HepG2 (cell line): ENCODE measurements around the gene VSIG2. TPM values are rescaled to one million over a fixed set of nuclear protein-coding genes. Genes with fewer than 3 reads are reported as not detected.

Experiments used
- DR1 ChIP-seq: sonication (generic); formaldehyde crosslinking; IDR thresholded peaks from 2 replicates; pipeline ENCODE4 v1.8.0; 2021; ENCODE audit warnings: mild to moderate bottlenecking, missing genetic modification reagents, inconsistent platforms
- ETV5 ChIP-seq: IDR thresholded peaks from 2 replicates; pipeline ENCODE4 v1.6.1; 2018; ENCODE audit warnings: missing biosample characterization, missing genetic modification reagents, inconsistent platforms, borderline replicate concordance
- HIVEP1 ChIP-seq: sonication (generic); formaldehyde crosslinking; IDR thresholded peaks from 2 replicates; pipeline ENCODE4 v1.4.0; 2020; ENCODE audit warnings: mild to moderate bottlenecking, missing genetic modification reagents
- NFYB ChIP-seq: sonication (generic); formaldehyde crosslinking; IDR thresholded peaks from 2 replicates; pipeline ENCODE4 v1.4.0; 2020; ENCODE audit warnings: missing genetic modification reagents
- SP1 ChIP-seq, 2 experiments: fragments of 450-650 bp in 1 of 2; sonication (generic) in 1 of 2; formaldehyde crosslinking in 1 of 2; IDR thresholded peaks; 2 replicates each; pipeline versions ENCODE4 v1.4.0 to v1.6.1; 2016 to 2020; ENCODE audit warnings: missing genetic modification reagents in 1 of 2
- STAG1 ChIP-seq: sonication (generic); formaldehyde crosslinking; IDR thresholded peaks from 2 replicates; pipeline ENCODE4 v1.4.0; 2020; ENCODE audit warnings: missing genetic modification reagents
- UBTF ChIP-seq: sonication (generic); formaldehyde crosslinking; IDR thresholded peaks from 2 replicates; pipeline ENCODE4 v1.4.0; 2020; ENCODE audit warnings: mild to moderate bottlenecking, missing genetic modification reagents
- ZGPAT ChIP-seq: IDR thresholded peaks from 2 replicates; pipeline ENCODE4 v1.6.1; 2016; ENCODE audit warnings: mild to moderate bottlenecking
- ZMAT3 ChIP-seq: sonication (generic); formaldehyde crosslinking; conservative IDR thresholded peaks from 2 replicates; pipeline ENCODE4 v1.7.0; 2021; ENCODE audit warnings: missing genetic modification reagents
- ZNF572 ChIP-seq: sonication (generic); formaldehyde crosslinking; IDR thresholded peaks from 2 replicates; pipeline ENCODE4 v1.5.1; 2020; ENCODE audit warnings: mild to moderate bottlenecking, missing genetic modification reagents
- polyA plus RNA-seq, 8 experiments: library from polyadenylated mRNA; depleted of rRNA in 3 of 8; stranded (reverse) in 7 of 8; unstranded in 1 of 8; fragments of >200 nt; fragmentation: Illumina TruSeq in 4 of 8; extraction: Trizol in 4 of 8; gene quantifications; 2 replicates each; pipeline versions ENCODE4 v1.2.1 to v1.2.3, GENCODE V29; 2011 to 2016; ENCODE audit warnings: low read depth in 4 of 8, missing spikeins in 1 of 8, mixed read lengths in 1 of 8; ENCODE audit not compliant: insufficient read depth in 1 of 8
- total RNA-seq, 5 experiments: library from RNA; depleted of rRNA; stranded (reverse); fragments of >200 nt; fragmentation: Illumina TruSeq; extraction: Trizol; gene quantifications; 2 replicates each; pipeline ENCODE4 v1.2.3, GENCODE V29; 2016; ENCODE audit warnings: low read depth in 1 of 5
- TF ChIP-seq, protein P1 (sequence below), 2 experiments: sonication (generic) in 1 of 2; formaldehyde crosslinking in 1 of 2; IDR thresholded peaks; 2 replicates each; pipeline versions ENCODE4 v1.4.0 to v1.6.1; 2018 to 2020; ENCODE audit warnings: missing genetic modification reagents in 2 of 2, borderline replicate concordance in 1 of 2, low read depth in 1 of 2, mild to moderate bottlenecking in 1 of 2, missing biosample characterization in 1 of 2
- TF ChIP-seq, protein P2 (sequence below): sonication (generic); formaldehyde crosslinking; IDR thresholded peaks from 2 replicates; pipeline ENCODE4 v1.4.0; 2020; ENCODE audit warnings: missing genetic modification reagents
- TF ChIP-seq, protein P3 (sequence below): sonication (generic); formaldehyde crosslinking; IDR thresholded peaks from 2 replicates; pipeline ENCODE4 v1.4.0; 2020; ENCODE audit warnings: missing genetic modification reagents
- TF ChIP-seq, protein P4 (sequence below): sonication (generic); formaldehyde crosslinking; IDR thresholded peaks from 2 replicates; pipeline ENCODE4 v1.4.0; 2020; ENCODE audit warnings: mild to moderate bottlenecking, missing genetic modification reagents

The VSIG2 gene
- total and polyA plus RNA-seq, 2 of the 13 experiments (the other 11 are each of a cell fraction or from before 2014, with no cell fraction given): 0.80 to 2.7 TPM

- TF ChIP-seq, protein P1, sequence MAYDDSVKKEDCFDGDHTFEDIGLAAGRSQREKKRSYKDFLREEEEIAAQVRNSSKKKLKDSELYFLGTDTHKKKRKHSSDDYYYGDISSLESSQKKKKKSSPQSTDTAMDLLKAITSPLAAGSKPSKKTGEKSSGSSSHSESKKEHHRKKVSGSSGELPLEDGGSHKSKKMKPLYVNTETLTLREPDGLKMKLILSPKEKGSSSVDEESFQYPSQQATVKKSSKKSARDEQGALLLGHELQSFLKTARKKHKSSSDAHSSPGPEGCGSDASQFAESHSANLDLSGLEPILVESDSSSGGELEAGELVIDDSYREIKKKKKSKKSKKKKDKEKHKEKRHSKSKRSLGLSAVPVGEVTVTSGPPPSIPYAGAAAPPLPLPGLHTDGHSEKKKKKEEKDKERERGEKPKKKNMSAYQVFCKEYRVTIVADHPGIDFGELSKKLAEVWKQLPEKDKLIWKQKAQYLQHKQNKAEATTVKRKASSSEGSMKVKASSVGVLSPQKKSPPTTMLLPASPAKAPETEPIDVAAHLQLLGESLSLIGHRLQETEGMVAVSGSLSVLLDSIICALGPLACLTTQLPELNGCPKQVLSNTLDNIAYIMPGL (CRISPR knock-in tag; IDR thresholded peaks at IDR 0.05; ENCODE audit: borderline replicate concordance in 1 of 2, low read depth in 1 of 2): peak; percentile 90 to 92; a peak in 3 of 4 replicates
- TF ChIP-seq DR1 (CRISPR knock-in tag) (0 out of 2 replicates have a peak, but pooled peaks have one; percentile 27), ZMAT3 (CRISPR knock-in tag) (0 out of 2 replicates have a peak, but pooled peaks have one; percentile 42), UBTF (CRISPR knock-in tag) (peak; percentile 42; the same call in 1 of the 2 replicates), STAG1 (CRISPR knock-in tag) (peak; percentile 36), ZNF572 (CRISPR knock-in tag) (no peak), SP1 (IDR thresholded peaks at IDR 0.05) (no peak), SP1 (CRISPR knock-in tag; IDR thresholded peaks at IDR 0.05) (peak; percentile 24; the same call in 1 of the 2 replicates), NFYB (peak; percentile 4; the same call in 1 of the 2 replicates), HIVEP1 (CRISPR knock-in tag) (0 out of 2 replicates have a peak, but pooled peaks have one; percentile 48), ZGPAT (CRISPR knock-in tag) (peak; percentile 51; the same call in 1 of the 2 replicates), ETV5 (CRISPR knock-in tag) (peak; percentile 73; the same call in 1 of the 2 replicates)
- TF ChIP-seq, protein P2, sequence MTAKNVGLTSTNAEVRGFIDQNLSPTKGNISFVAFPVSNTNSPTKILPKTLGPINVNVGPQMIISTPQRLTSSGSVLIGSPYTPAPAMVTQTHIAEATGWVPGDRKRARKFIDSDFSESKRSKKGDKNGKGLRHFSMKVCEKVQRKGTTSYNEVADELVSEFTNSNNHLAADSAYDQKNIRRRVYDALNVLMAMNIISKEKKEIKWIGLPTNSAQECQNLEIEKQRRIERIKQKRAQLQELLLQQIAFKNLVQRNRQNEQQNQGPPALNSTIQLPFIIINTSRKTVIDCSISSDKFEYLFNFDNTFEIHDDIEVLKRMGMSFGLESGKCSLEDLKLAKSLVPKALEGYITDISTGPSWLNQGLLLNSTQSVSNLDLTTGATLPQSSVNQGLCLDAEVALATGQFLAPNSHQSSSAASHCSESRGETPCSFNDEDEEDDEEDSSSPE (CRISPR knock-in tag): 0 out of 2 replicates have a peak, but pooled peaks have one; percentile 11
- TF ChIP-seq, protein P3, sequence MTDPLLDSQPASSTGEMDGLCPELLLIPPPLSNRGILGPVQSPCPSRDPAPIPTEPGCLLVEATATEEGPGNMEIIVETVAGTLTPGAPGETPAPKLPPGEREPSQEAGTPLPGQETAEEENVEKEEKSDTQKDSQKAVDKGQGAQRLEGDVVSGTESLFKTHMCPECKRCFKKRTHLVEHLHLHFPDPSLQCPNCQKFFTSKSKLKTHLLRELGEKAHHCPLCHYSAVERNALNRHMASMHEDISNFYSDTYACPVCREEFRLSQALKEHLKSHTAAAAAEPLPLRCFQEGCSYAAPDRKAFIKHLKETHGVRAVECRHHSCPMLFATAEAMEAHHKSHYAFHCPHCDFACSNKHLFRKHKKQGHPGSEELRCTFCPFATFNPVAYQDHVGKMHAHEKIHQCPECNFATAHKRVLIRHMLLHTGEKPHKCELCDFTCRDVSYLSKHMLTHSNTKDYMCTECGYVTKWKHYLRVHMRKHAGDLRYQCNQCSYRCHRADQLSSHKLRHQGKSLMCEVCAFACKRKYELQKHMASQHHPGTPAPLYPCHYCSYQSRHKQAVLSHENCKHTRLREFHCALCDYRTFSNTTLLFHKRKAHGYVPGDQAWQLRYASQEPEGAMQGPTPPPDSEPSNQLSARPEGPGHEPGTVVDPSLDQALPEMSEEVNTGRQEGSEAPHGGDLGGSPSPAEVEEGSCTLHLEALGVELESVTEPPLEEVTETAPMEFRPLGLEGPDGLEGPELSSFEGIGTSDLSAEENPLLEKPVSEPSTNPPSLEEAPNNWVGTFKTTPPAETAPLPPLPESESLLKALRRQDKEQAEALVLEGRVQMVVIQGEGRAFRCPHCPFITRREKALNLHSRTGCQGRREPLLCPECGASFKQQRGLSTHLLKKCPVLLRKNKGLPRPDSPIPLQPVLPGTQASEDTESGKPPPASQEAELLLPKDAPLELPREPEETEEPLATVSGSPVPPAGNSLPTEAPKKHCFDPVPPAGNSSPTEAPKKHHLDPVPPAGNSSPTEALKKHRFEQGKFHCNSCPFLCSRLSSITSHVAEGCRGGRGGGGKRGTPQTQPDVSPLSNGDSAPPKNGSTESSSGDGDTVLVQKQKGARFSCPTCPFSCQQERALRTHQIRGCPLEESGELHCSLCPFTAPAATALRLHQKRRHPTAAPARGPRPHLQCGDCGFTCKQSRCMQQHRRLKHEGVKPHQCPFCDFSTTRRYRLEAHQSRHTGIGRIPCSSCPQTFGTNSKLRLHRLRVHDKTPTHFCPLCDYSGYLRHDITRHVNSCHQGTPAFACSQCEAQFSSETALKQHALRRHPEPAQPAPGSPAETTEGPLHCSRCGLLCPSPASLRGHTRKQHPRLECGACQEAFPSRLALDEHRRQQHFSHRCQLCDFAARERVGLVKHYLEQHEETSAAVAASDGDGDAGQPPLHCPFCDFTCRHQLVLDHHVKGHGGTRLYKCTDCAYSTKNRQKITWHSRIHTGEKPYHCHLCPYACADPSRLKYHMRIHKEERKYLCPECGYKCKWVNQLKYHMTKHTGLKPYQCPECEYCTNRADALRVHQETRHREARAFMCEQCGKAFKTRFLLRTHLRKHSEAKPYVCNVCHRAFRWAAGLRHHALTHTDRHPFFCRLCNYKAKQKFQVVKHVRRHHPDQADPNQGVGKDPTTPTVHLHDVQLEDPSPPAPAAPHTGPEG (CRISPR knock-in tag): 0 out of 2 replicates have a peak, but pooled peaks have one; percentile 48
- TF ChIP-seq, protein P4, sequence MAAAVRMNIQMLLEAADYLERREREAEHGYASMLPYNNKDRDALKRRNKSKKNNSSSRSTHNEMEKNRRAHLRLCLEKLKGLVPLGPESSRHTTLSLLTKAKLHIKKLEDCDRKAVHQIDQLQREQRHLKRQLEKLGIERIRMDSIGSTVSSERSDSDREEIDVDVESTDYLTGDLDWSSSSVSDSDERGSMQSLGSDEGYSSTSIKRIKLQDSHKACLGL (CRISPR knock-in tag): 0 out of 2 replicates have a peak, but pooled peaks have one; percentile 71
Measured at GRCh38 chr11:124746621-124747243, 5.3 kb downstream of the VSIG2 start (continued).
